Mucosa of stomach (tissue), 1 donor: Measurements from ENCODE around the gene C13orf46.

Experiments
- H3K27me3 ChIP-seq: one replicate; pipeline ENCODE4 v1.7.0; 2013; ENCODE audit warnings: mild to moderate bottlenecking, low read length; ENCODE audit not compliant: control insufficient read depth, insufficient read depth
- H3K36me3 ChIP-seq: one replicate; pipeline ENCODE4 v1.7.0; 2013; ENCODE audit warnings: low read length; ENCODE audit not compliant: control insufficient read depth, insufficient read depth
- H3K4me1 ChIP-seq: one replicate; pipeline ENCODE4 v1.7.0; 2013; ENCODE audit warnings: mild to moderate bottlenecking, low read length; ENCODE audit not compliant: control insufficient read depth, insufficient read depth
- H3K4me3 ChIP-seq: one replicate; pipeline ENCODE4 v1.7.0; 2013; ENCODE audit warnings: low read length
- H3K9ac ChIP-seq: one replicate; pipeline ENCODE4 v1.7.0; 2013; ENCODE audit warnings: mild to moderate bottlenecking, low read length, moderate library complexity
- H3K9me3 ChIP-seq: one replicate; pipeline ENCODE4 v1.7.0; 2013; ENCODE audit warnings: mild to moderate bottlenecking, low read length, moderate library complexity; ENCODE audit not compliant: control insufficient read depth
- donor health status: Pancreatic carcinoma.

Gene C13orf46

GRCh38 chr13:113921763-113922162 is 52.1 kb downstream of the C13orf46 start:
- no peaks in the 10 kb centered on the region for H3K4me1 ChIP-seq
- H3K36me3 ChIP-seq, result no peaks in the 10 kb centered on the region
- no peak overlapping the region for H3K4me3 ChIP-seq
- no peak overlapping the region for H3K9ac ChIP-seq
- H3K27me3 ChIP-seq, result peaks cover 6% of the 10 kb centered on the region
- peaks cover 4% of the 10 kb centered on the region for H3K9me3 ChIP-seq

GRCh38 chr13:113920606-113921286 is 53.1 kb downstream of the C13orf46 start:
- no peak overlapping the region for H3K9ac ChIP-seq
- no peaks in the 10 kb centered on the region for H3K4me1 ChIP-seq
- H3K4me3 ChIP-seq, result no peak overlapping the region
- H3K9me3 ChIP-seq, result peaks cover 4% of the 10 kb centered on the region
- peaks cover 12% of the 10 kb centered on the region for H3K27me3 ChIP-seq
- no peaks in the 10 kb centered on the region for H3K36me3 ChIP-seq

GRCh38 chr13:113919761-113920559 is 53.9 kb downstream of the C13orf46 start:
- H3K4me3 ChIP-seq, result no peak overlapping the region
- H3K27me3 ChIP-seq, result peaks cover 20% of the 10 kb centered on the region
- H3K36me3 ChIP-seq, result no peaks in the 10 kb centered on the region
- no peaks in the 10 kb centered on the region for H3K4me1 ChIP-seq
- H3K9ac ChIP-seq, result no peak overlapping the region
- peaks cover 4% of the 10 kb centered on the region for H3K9me3 ChIP-seq

GRCh38 chr13:113918981-113919701 is 54.7 kb downstream of the C13orf46 start:
- Histone ChIP-seq H3K4me3 (no peak overlapping the region), H3K27me3 (peaks cover 27% of the 10 kb centered on the region), H3K4me1 (no peaks in the 10 kb centered on the region), H3K9me3 (peaks cover 4% of the 10 kb centered on the region), H3K9ac (no peak overlapping the region), H3K36me3 (no peaks in the 10 kb centered on the region)

GRCh38 chr13:113918580-113918979 is 55.3 kb downstream of the C13orf46 start:
- Histone ChIP-seq H3K9ac (no peak overlapping the region), H3K9me3 (peaks cover 4% of the 10 kb centered on the region), H3K27me3 (peaks cover 27% of the 10 kb centered on the region), H3K4me3 (no peak overlapping the region), H3K4me1 (no peaks in the 10 kb centered on the region), H3K36me3 (no peaks in the 10 kb centered on the region)

- Histone ChIP-seq H3K4me3 (no peak overlapping the region), H3K27me3 (peaks cover 27% of the 10 kb centered on the region), H3K9ac (no peak overlapping the region), H3K4me1 (no peaks in the 10 kb centered on the region), H3K36me3 (no peaks in the 10 kb centered on the region), H3K9me3 (peaks cover 4% of the 10 kb centered on the region)
These were observed 56.1 kb downstream of the C13orf46 start for GRCh38 chr13:113917594-113918371.

GRCh38 chr13:113917096-113917495 is 56.8 kb downstream of the C13orf46 start:
- Histone ChIP-seq H3K27me3 (peaks cover 27% of the 10 kb centered on the region), H3K4me1 (no peaks in the 10 kb centered on the region), H3K36me3 (no peaks in the 10 kb centered on the region), H3K9me3 (peaks cover 4% of the 10 kb centered on the region), H3K9ac (no peak overlapping the region), H3K4me3 (no peak overlapping the region)

- H3K9ac ChIP-seq, result no peak overlapping the region
- H3K4me3 ChIP-seq, result no peak overlapping the region
These were observed 57.5 kb downstream of the C13orf46 start for GRCh38 chr13:113916330-113916815.

GRCh38 chr13:113915786-113916329 is 58.0 kb downstream of the C13orf46 start:
- Histone ChIP-seq H3K4me1 (no peaks in the 10 kb centered on the region), H3K36me3 (no peaks in the 10 kb centered on the region), H3K9ac (no peak overlapping the region), H3K4me3 (no peak overlapping the region), H3K9me3 (no peaks in the 10 kb centered on the region), H3K27me3 (peaks cover 27% of the 10 kb centered on the region)

More at GRCh38 chr13:113916330-113916815, 57.5 kb downstream of the C13orf46 start:
- Histone ChIP-seq H3K36me3 (no peaks in the 10 kb centered on the region), H3K4me1 (no peaks in the 10 kb centered on the region), H3K27me3 (peaks cover 27% of the 10 kb centered on the region), H3K9me3 (peaks cover under 1% of the 10 kb centered on the region)

- H3K4me3 ChIP-seq, result no peak overlapping the region
- H3K9ac ChIP-seq, result no peak overlapping the region
- H3K4me1 ChIP-seq, result no peaks in the 10 kb centered on the region
- H3K27me3 ChIP-seq, result peaks cover 27% of the 10 kb centered on the region
- no peaks in the 10 kb centered on the region for H3K36me3 ChIP-seq
- H3K9me3 ChIP-seq, result no peaks in the 10 kb centered on the region
These were observed 58.7 kb downstream of the C13orf46 start for GRCh38 chr13:113915012-113915763.
